Brain microvascular endothelial cell (primary cell): Measurements from ENCODE around the gene FGFR3.

ENCODE experiments used
- DNase-seq: peaks from one replicate; pipeline ENCODE4 v3.0.0-alpha.2; 2020
- H3K27ac ChIP-seq: fragments of 250-450 bp; sonication (Bioruptor Pico); 2 replicates; pipeline ENCODE4 v1.5.1; 2020; ENCODE audit warnings: mild to moderate bottlenecking, moderate library complexity
- H3K27me3 ChIP-seq: fragments of 250-450 bp; sonication (Bioruptor Pico); replicated peaks from 2 replicates; pipeline ENCODE4 v1.5.1; 2020; ENCODE audit warnings: mild to moderate bottlenecking
- H3K36me3 ChIP-seq: fragments of 250-450 bp; sonication (Bioruptor Pico); replicated peaks from 2 replicates; pipeline ENCODE4 v1.5.1; 2020; ENCODE audit warnings: mild to moderate bottlenecking
- H3K4me3 ChIP-seq: 2 replicates; pipeline ENCODE4 v1.5.1; 2011; ENCODE audit warnings: low read depth, mild to moderate bottlenecking, control low read depth, low read length, moderate library complexity
- CTCF ChIP-seq: IDR thresholded peaks from 2 replicates; pipeline ENCODE4 v1.5.1; 2011; ENCODE audit warnings: low read depth, mild to moderate bottlenecking, moderate library complexity, low read length, control low read depth, inconsistent platforms; ENCODE audit errors: missing control alignments
- in situ Hi-C: cut with HindIII; loops from 2 replicates; pipeline ENCODE4 v1.10.0; 2017; ENCODE audit warnings: low sequenced_read_pairs, low pct_ligation_motif_present

FGFR3 gene

GRCh38 chr4:1806596-1807331, 13.7 kb downstream of the FGFR3 start:
- H3K27me3 ChIP-seq = no peaks in the 10 kb centered on the region
- no peak for TF ChIP-seq CTCF
- no peak for DNase-seq
- H3K27ac ChIP-seq = no peak overlapping the region
- H3K4me3 ChIP-seq = no peak overlapping the region
- H3K36me3 ChIP-seq = no peaks in the 10 kb centered on the region
- in situ Hi-C loops = no loop called here

DNA sequence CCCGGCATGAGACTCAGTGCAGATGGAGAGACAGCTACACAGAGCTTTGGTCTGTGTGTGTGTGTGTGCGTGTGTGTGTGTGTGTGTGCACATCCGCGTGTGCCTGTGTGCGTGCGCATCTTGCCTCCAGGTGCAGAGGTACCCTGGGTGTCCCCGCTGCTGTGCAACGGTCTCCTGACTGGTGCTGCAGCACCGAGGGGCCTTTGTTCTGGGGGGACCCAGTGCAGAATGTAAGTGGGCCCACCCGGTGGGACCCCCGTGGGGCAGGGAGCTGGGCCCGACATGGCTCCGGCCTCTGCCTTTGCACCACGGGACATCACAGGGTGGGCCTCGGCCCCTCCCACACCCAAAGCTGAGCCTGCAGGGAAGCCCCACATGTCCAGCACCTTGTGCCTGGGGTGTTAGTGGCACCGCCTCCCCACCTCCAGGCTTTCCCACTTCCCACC, 14.3 kb downstream of the FGFR3 start:
- no peak for DNase-seq
- in situ Hi-C loops = no loop called here
- TF ChIP-seq CTCF = no peak

DNA sequence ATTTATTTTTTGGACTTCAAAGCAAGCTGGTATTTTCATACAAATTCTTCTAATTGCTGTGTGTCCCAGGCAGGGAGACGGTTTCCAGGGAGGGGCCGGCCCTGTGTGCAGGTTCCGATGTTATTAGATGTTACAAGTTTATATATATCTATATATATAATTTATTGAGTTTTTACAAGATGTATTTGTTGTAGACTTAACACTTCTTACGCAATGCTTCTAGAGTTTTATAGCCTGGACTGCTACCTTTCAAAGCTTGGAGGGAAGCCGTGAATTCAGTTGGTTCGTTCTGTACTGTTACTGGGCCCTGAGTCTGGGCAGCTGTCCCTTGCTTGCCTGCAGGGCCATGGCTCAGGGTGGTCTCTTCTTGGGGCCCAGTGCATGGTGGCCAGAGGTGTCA, 15.3 kb downstream of the FGFR3 start:
- TF ChIP-seq CTCF = no peak
- Histone ChIP-seq H3K4me3 (no peak overlapping the region), H3K27ac (no peak overlapping the region), H3K27me3 (no peaks in the 10 kb centered on the region), H3K36me3 (peaks cover 4% of the 10 kb centered on the region)
- in situ Hi-C loops = no loop called here
- DNase-seq = no peak

More for the DNA sequence above, 14.3 kb downstream of the FGFR3 start:
- Histone ChIP-seq H3K4me3 (no peak overlapping the region), H3K36me3 (no peaks in the 10 kb centered on the region), H3K27ac (no peak overlapping the region), H3K27me3 (no peaks in the 10 kb centered on the region)

- DNase-seq = no peak
- H3K27me3 ChIP-seq = no peaks in the 10 kb centered on the region
- H3K27ac ChIP-seq = no peak overlapping the region
- peaks cover 10% of the 10 kb centered on the region for H3K36me3 ChIP-seq
- in situ Hi-C loops = no loop called here
- TF ChIP-seq CTCF = no peak
- H3K4me3 ChIP-seq = no peak overlapping the region
Observed at GRCh38 chr4:1808851-1809753, 16.0 kb downstream of the FGFR3 start.

- Histone ChIP-seq H3K4me3 (no peak overlapping the region), H3K27ac (no peak overlapping the region), H3K27me3 (no peaks in the 10 kb centered on the region), H3K36me3 (peaks cover 17% of the 10 kb centered on the region)
- in situ Hi-C loops = no loop called here
- TF ChIP-seq CTCF = peak; percentile 93
- DNase-seq = peak; percentile 32
Observed at GRCh38 chr4:1809754-1810502, 16.8 kb downstream of the FGFR3 start.
